Adrenal gland (tissue), 12 donors: ENCODE results near the gene C20orf141. TPM values are rescaled to one million over a fixed set of nuclear protein-coding genes. Genes with fewer than 3 reads are reported as not detected.
A peak's percentile ranks its signal among the peaks of the same experiment; 100 is the strongest.

Source experiments
- DNase-seq, 7 donors: peaks; one replicate each; pipeline ENCODE4 v3.0.0-alpha.2; 2019 to 2020
- H3K27ac ChIP-seq, 5 donors: fragments of 200-600 bp; sonication (generic) in 4 of 5; 1 replicate in 3 of 5; 2 replicates in 2 of 5; pipeline versions ENCODE4 v1.5.1 to v1.8.0; 2016 to 2020; ENCODE audit warnings: mild to moderate bottlenecking in 1 of 5
- H3K27me3 ChIP-seq: fragments of 200-600 bp; 2 replicates; pipeline ENCODE4 v1.8.0; 2021
- H3K36me3 ChIP-seq, 2 donors: fragments of 200-600 bp; replicated peaks in 1 of 2; 1 replicate in 1 of 2; 2 replicates in 1 of 2; pipeline versions ENCODE4 v1.5.1 to v1.8.0; 2018 to 2022
- H3K4me1 ChIP-seq, 2 donors: fragments of 200-600 bp; replicated peaks in 1 of 2; 1 replicate in 1 of 2; 2 replicates in 1 of 2; pipeline versions ENCODE4 v1.5.1 to v1.8.0; 2018 to 2021
- H3K4me3 ChIP-seq, 4 donors: fragments of 200-600 bp; sonication (generic) in 3 of 4; one replicate each; pipeline ENCODE4 v1.5.1; 2016 to 2018
- H3K9me3 ChIP-seq, 3 donors: fragments of 200-600 bp; sonication (generic) in 1 of 3; replicated peaks in 1 of 3; 1 replicate in 2 of 3; 2 replicates in 1 of 3; pipeline versions ENCODE4 v1.5.1 to v1.8.0; 2016 to 2021
- CTCF ChIP-seq, 6 experiments: fragments of 450-650 bp in 4 of 6; fragments of 200-600 bp in 2 of 6; sonication (generic) in 1 of 6; IDR thresholded peaks; 1 replicate in 5 of 6; 2 replicates in 1 of 6; pipeline versions ENCODE4 v1.5.1 to v1.8.0; 2016 to 2021; ENCODE audit warnings: antibody characterized with exemption in 6 of 6, mild to moderate bottlenecking in 2 of 6, moderate library complexity in 1 of 6
- POLR2A ChIP-seq, 2 donors: fragments of 450-650 bp; IDR thresholded peaks; one replicate each; pipeline ENCODE4 v1.6.1; 2017; ENCODE audit warnings: antibody characterized with exemption in 2 of 2, mild to moderate bottlenecking in 2 of 2, moderate library complexity in 1 of 2
- WGBS, 4 donors: extraction: QIAGEN DNeasy Blood & Tissue Kit in 2 of 4; methylation state at CpG; one replicate each; pipeline versions ENCODE4 v1.1.5 to v1.1.7; 2013 to 2017; 5-methylcytosine and 5-hydroxymethylcytosine counted together
- intact Hi-C, 2 donors: fragments of 100-400 bp; cut with DNase I; formaldehyde crosslinking; loops; one replicate each; pipeline versions ENCODE4 v1.14.1 to v1.15.0; 2022 to 2023
- polyA plus RNA-seq, 3 donors: library from polyadenylated mRNA; stranded (reverse); fragments of 200-250 nt in 2 of 3; fragments of 350-450 nt in 1 of 3; fragmentation: Illumina TruSeq in 1 of 3; extraction: RNeasy Lipid Tissue Mini Kit (QIAGEN cat#74804) in 1 of 3; gene quantifications; one replicate each; pipeline ENCODE4 v1.2.3, GENCODE V29; 2013 to 2014
- total RNA-seq, 9 donors: library from RNA; depleted of rRNA in 4 of 9; stranded (reverse); fragments of >200 nt in 4 of 9; fragments of 120-200 nt in 1 of 9; fragmentation: NEBNext Ultra II Directional in 1 of 9; extraction: Animal tissue kit (Norgen Biotek cat#: 25700) in 1 of 9; gene quantifications; one replicate each; pipeline versions ENCODE4 v1.1.0 to v1.2.4, GENCODE V29; 2013 to 2023
- donor health status: healthy with polysubstance abuse.
- donor health status: Bipolar disorder and iron deficiency.
- donor health status: DM: yes; HTN: yes; CAD: no.
- donor health status: DM: no; HTN: no; CAD: no.
- donor health status: DM: no; HTN: no; CAD: no.
- donor health status: DM: yes; HTN: yes; CAD: no.

C20orf141 gene
- total and polyA plus RNA-seq, 12 donors, result 0.30 TPM; not detected in 11

- intact Hi-C loops, result no loop called here
- WGBS, 4 donors, result 3 to 8% (median 6%) methylated on average over 10 to 51 of the region's 52 CpGs
- Histone ChIP-seq H3K27ac (no peak within 1 kb of the TSS), H3K9me3 (no peaks in the 10 kb centered on the region), H3K4me1 (peaks cover 0 to 5% of the 10 kb centered on the region in 2 donors), H3K36me3 (no peaks in the 10 kb centered on the region), H3K27me3 (peaks cover 43% of the 10 kb centered on the region), H3K4me3 (peak within 1 kb of the TSS in 1 of 4 donors; percentile 42)
- TF ChIP-seq POLR2A (IDR thresholded peaks at IDR 0.05) (no peak), CTCF (IDR thresholded peaks at IDR 0.05) (no peak)
- DNase-seq, result no peak
Measured at GRCh38 chr20:2800521-2801285, 14.1 kb upstream of the C20orf141 start, which contains the start of gene CPXM1. Gene CPXM1, minus strand, starts transcription at chr20:2800627. Its CDS starts 55 bp downstream, at chr20:2800572.

- H3K9me3 ChIP-seq, result no peaks in the 10 kb centered on the region
- no peak for TF ChIP-seq CTCF (IDR thresholded peaks at IDR 0.05)
- no peak for TF ChIP-seq POLR2A (IDR thresholded peaks at IDR 0.05)
- DNase-seq, result no peak
- intact Hi-C loops, result no loop called here
- H3K27me3 ChIP-seq, result peaks cover 46% of the 10 kb centered on the region
- no peak overlapping the region for H3K27ac ChIP-seq
- no peak overlapping the region for H3K4me3 ChIP-seq
- H3K4me1 ChIP-seq, result peaks cover 0 to 5% of the 10 kb centered on the region in 2 donors
- 5 to 17% (median 14%) methylated on average over 13 of the region's 13 CpGs for WGBS, 4 donors
- no peaks in the 10 kb centered on the region for H3K36me3 ChIP-seq
Measured at GRCh38 chr20:2801286-2801728, 13.5 kb upstream of the C20orf141 start.

- Histone ChIP-seq H3K27me3 (peaks cover 41% of the 10 kb centered on the region), H3K27ac (no peak overlapping the region), H3K4me1 (peaks cover 0 to 5% of the 10 kb centered on the region in 2 donors), H3K9me3 (no peaks in the 10 kb centered on the region), H3K36me3 (no peaks in the 10 kb centered on the region), H3K4me3 (no peak overlapping the region)
- no peak for DNase-seq
- intact Hi-C loops, result no loop called here
- no peak for TF ChIP-seq CTCF (IDR thresholded peaks at IDR 0.05)
- no peak for TF ChIP-seq POLR2A (IDR thresholded peaks at IDR 0.05)
- WGBS, 4 donors, result 48 to 59% (median 53%) methylated on average over 16 of the region's 16 CpGs
Measured at GRCh38 chr20:2804041-2804828, 10.6 kb upstream of the C20orf141 start.
